ENCODE data around the gene TESMIN. TPM values are rescaled to one million over a fixed set of nuclear protein-coding genes. Genes with fewer than 3 reads are reported as not detected.

The TESMIN gene
- polyA plus RNA-seq, 1 experiment, result 1.5 TPM

DNA sequence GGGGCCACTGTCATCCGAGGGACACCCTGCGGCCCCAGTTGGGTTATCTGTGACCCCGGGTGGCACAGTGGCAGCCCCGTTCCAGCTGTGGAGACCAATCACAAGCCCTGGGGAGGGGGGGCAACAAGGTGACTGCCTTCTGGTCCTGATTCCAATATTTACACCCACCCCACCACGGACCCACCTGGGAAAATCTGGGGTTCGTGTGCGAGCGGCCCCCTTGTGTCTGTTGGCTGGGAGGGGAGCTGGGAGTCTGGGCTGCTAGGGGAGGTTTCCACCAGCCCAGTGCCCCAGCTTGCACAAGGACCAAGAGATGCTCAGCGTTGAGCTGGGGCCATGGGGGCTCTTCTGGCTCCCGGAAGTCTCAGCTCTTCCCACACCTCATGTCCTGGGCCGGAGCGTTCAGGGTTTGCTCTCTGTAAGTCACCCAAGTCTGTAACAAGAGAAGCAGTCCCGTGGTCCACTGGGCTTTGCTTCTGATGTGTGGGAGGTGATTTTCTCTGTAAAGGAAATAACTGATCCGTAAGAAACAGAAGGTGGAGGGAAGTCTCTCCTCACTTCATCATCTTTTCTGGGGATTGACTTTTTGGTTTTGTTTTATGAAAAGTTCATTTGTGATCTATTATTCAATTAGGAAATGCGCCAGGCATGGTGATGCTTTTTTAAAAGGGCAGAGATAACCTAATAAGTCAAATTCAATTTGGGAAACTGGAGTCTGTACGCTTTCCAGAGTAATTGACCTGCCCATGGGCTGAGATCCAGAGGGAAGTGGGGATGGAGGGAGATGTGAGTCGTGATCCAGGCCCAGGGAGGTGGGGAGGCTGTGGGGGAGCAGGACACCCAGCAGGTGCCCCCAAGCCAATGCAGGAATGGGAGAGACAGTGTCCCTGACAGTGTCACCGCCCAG lies 89.4 kb downstream of the TESMIN start:
- POLR2A ChIA-PET, result no interaction called here
- H3K4me3 ChIP-seq (ENCODE audit: low read depth, low read length), result no peak overlapping the region
- peaks cover 18% of the 10 kb centered on the region; the same call in 1 of the 2 replicates for H3K27me3 ChIP-seq (ENCODE audit: control insufficient read depth, insufficient read depth, low read length)
- DNase-seq (ENCODE audit: low read depth), result no peak
- no peaks in the 10 kb centered on the region for H3K36me3 ChIP-seq (ENCODE audit: control insufficient read depth, insufficient read depth, low read length)
- TF ChIP-seq, protein P1, sequence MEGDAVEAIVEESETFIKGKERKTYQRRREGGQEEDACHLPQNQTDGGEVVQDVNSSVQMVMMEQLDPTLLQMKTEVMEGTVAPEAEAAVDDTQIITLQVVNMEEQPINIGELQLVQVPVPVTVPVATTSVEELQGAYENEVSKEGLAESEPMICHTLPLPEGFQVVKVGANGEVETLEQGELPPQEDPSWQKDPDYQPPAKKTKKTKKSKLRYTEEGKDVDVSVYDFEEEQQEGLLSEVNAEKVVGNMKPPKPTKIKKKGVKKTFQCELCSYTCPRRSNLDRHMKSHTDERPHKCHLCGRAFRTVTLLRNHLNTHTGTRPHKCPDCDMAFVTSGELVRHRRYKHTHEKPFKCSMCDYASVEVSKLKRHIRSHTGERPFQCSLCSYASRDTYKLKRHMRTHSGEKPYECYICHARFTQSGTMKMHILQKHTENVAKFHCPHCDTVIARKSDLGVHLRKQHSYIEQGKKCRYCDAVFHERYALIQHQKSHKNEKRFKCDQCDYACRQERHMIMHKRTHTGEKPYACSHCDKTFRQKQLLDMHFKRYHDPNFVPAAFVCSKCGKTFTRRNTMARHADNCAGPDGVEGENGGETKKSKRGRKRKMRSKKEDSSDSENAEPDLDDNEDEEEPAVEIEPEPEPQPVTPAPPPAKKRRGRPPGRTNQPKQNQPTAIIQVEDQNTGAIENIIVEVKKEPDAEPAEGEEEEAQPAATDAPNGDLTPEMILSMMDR (IDR thresholded peaks at IDR 0.05; ENCODE audit: insufficient read depth, low read depth, low read length), result no peak
- CTCF ChIA-PET, result interaction anchor here (0.8 kb wide), 1 partner anchor 137 kb away, joined by 3 read pairs; no protein-coding TSS in a partner anchor

- CTCF ChIA-PET, result interaction anchor here (0.8 kb wide), 1 partner anchor 138 kb away, joined by 3 read pairs; no protein-coding TSS in a partner anchor
- Histone ChIP-seq H3K27me3 (ENCODE audit: control insufficient read depth, insufficient read depth, low read length) (peaks cover 14% of the 10 kb centered on the region; the same call in 1 of the 2 replicates), H3K36me3 (ENCODE audit: control insufficient read depth, insufficient read depth, low read length) (no peaks in the 10 kb centered on the region), H3K4me3 (ENCODE audit: low read depth, low read length) (no peak overlapping the region)
- TF ChIP-seq, protein P1 (IDR thresholded peaks at IDR 0.05; ENCODE audit: insufficient read depth, low read depth, low read length), result no peak
- POLR2A ChIA-PET, result no interaction called here
- DNase-seq (ENCODE audit: low read depth), result no peak
These were observed 90.3 kb downstream of the TESMIN start for GRCh38 chr11:68661014-68661413.

DNA sequence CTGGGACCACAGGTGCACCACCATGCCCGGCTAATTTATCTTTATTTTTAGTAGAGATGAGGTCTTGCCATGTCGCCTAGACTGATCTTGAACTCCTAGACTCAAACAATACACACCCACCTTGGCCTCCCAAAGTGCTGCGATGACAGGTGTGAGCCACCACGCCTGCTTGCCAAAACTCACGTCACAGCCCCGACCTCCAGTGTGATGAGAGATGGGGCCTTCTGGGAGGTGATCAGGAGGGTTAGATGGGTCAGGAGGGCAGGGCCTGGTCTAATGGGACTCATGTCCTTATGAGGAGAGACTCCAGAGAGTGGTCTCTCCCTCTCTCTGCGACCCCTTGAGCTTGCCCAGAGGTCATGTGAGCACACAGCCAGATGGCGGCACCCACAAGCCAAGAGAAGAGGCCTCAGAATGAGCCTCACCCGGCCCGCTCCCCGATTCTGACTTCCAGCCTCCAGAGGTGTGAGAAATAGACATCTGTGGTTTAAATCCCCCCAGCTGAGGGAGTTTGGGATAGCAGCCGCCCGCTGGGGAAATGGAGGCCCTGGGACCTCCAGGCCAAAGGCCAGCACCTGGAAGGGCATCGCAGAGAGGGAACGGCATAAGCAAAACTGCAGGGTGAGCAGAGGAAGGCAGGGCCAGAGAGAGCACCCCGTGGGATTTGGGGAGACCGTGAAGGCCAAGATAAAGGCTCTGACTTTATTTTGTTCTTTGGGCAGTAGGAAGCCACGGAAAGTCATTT lies 91.1 kb downstream of the TESMIN start:
- ChIA-PET POLR2A (no interaction called here), CTCF (no interaction called here)
- no peak overlapping the region for H3K4me3 ChIP-seq (ENCODE audit: low read depth, low read length)
- TF ChIP-seq, protein P1 (IDR thresholded peaks at IDR 0.05; ENCODE audit: insufficient read depth, low read depth, low read length), result no peak
- H3K36me3 ChIP-seq (ENCODE audit: control insufficient read depth, insufficient read depth, low read length), result no peaks in the 10 kb centered on the region
- DNase-seq (ENCODE audit: low read depth), result no peak
- H3K27me3 ChIP-seq (ENCODE audit: control insufficient read depth, insufficient read depth, low read length), result peaks cover 14% of the 10 kb centered on the region; the same call in 1 of the 2 replicates

- no peak overlapping the region for H3K4me3 ChIP-seq (ENCODE audit: low read depth, low read length)
- peaks cover 14% of the 10 kb centered on the region; the same call in 1 of the 2 replicates for H3K27me3 ChIP-seq (ENCODE audit: control insufficient read depth, insufficient read depth, low read length)
- POLR2A ChIA-PET, result interaction anchor here (0.6 kb wide), 1 partner anchor 303 kb away, joined by 9 read pairs; no protein-coding TSS in a partner anchor
- DNase-seq (ENCODE audit: low read depth), result peak; percentile 84
- CTCF ChIA-PET, result interaction anchor here (1.1 to 1.7 kb wide), 3 partner anchors 10 to 18 kb away, joined by 3 to 7 read pairs (median 5); no protein-coding TSS in a partner anchor
- H3K36me3 ChIP-seq (ENCODE audit: control insufficient read depth, insufficient read depth, low read length), result no peaks in the 10 kb centered on the region
- TF ChIP-seq, protein P1 (IDR thresholded peaks at IDR 0.05; ENCODE audit: insufficient read depth, low read depth, low read length), result no peak
These were observed 92.0 kb downstream of the TESMIN start for GRCh38 chr11:68659158-68659921.

All from BJ (cell line).